PC-3 (cell line): ENCODE results near the gene ASPRV1.

Experiments
- EZH2 ChIP-seq: fragments of 300-600 bp; sonication (generic); IDR thresholded peaks from one replicate; pipeline ENCODE4 v1.6.1; 2017; ENCODE audit warnings: antibody characterized with exemption, mild to moderate bottlenecking, low read length; ENCODE audit not compliant: unreplicated experiment
- EZH2phosphoT487 ChIP-seq: fragments of 300-600 bp; sonication (generic); IDR thresholded peaks from 2 replicates; pipeline ENCODE4 v1.6.1; 2018; ENCODE audit warnings: mild to moderate bottlenecking, antibody characterized with exemption, low read length, borderline replicate concordance
- TF ChIP-seq, protein P1 (sequence below): fragments of 300-600 bp; sonication (generic); conservative IDR thresholded peaks from 2 replicates; pipeline ENCODE4 v1.5.1; 2017; ENCODE audit warnings: antibody characterized with exemption, low read depth, mild to moderate bottlenecking, low read length

DNA sequence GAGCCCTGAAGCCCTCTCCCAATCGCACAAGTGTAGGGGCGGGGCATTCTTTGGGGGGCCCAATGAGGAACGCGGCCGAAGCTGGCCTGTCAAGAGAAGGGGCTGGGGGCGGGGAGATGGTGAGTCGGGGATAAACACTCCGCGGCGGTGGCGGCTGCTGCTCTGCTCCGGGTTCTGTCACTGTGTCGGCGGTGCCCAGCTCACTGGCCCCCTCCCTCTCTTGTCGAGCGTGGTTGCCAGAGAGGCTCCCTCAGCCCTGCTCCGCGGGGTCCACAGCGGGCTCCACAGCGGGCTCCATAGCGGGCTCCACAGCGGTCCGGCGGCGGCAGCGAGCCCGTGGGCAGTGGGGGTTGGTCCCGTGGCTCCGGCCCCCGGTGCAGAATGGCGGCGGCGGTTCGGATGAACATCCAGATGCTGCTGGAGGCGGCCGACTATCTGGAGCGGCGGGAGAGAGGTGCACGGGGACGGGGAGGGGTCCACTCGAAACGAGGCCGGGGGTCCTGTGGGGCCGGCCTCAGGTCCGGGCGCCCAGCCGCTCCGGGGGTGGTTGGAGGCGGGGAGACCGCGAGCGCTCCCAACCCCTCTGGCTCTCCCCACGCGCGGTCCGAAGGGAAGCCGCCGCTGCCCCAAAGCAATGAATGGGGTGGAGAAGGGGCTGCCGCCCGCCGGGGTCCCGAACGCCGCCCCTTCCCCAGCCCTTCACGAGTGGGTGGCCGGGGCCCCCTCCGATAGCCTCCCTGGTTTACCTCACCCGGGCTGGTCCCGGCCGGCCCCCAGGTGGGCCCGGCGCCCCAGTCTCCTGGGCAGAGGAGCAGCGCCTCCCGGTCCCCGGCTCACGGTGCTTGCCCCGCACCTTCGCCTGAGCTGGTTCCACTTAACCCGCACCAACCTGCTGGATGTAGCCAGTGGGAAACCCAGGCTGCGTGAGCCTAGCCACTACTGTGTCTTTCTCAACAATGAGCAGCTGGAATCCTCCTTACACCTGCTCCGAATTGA, 46.2 kb downstream of the ASPRV1 start, which contains the start of gene MXD1:
- TF ChIP-seq, protein P1, sequence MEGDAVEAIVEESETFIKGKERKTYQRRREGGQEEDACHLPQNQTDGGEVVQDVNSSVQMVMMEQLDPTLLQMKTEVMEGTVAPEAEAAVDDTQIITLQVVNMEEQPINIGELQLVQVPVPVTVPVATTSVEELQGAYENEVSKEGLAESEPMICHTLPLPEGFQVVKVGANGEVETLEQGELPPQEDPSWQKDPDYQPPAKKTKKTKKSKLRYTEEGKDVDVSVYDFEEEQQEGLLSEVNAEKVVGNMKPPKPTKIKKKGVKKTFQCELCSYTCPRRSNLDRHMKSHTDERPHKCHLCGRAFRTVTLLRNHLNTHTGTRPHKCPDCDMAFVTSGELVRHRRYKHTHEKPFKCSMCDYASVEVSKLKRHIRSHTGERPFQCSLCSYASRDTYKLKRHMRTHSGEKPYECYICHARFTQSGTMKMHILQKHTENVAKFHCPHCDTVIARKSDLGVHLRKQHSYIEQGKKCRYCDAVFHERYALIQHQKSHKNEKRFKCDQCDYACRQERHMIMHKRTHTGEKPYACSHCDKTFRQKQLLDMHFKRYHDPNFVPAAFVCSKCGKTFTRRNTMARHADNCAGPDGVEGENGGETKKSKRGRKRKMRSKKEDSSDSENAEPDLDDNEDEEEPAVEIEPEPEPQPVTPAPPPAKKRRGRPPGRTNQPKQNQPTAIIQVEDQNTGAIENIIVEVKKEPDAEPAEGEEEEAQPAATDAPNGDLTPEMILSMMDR: no peak
- TF ChIP-seq EZH2 (no peak), EZH2phosphoT487 (no peak)
